ENCODE data around the gene SLC38A10. TPM values are rescaled to one million over a fixed set of nuclear protein-coding genes. Genes with fewer than 3 reads are reported as not detected.

The SLC38A10 gene
- polyA plus RNA-seq, 1 donor (not counting 4 experiments of a cell fraction or from before 2014, with no cell fraction given), result 16.8 TPM

GRCh38 chr17:81329927-81330883, 35.1 kb upstream of the SLC38A10 start:
- Histone ChIP-seq H3K79me2 (ENCODE audit: control insufficient read depth, insufficient read depth, low read length) (no peaks in the 10 kb centered on the region), H3K4me3 (ENCODE audit: control insufficient read depth in 2 of 3, extremely low read depth in 1 of 3, insufficient read depth in 2 of 3, low read depth in 1 of 3, low read length in 3 of 3) (peak overlapping the region; percentile 10 to 60 (median 46)), H3K9me1 (ENCODE audit: control insufficient read depth, extremely low read depth, insufficient read depth, low read length) (no peaks in the 10 kb centered on the region), H3K9me3 (ENCODE audit: control insufficient read depth, low read depth, low read length) (no peaks in the 10 kb centered on the region), H2AFZ (ENCODE audit: control insufficient read depth, low read length) (peak overlapping the region; percentile 33), H3K4me1 (ENCODE audit: control insufficient read depth, extremely low read depth, insufficient read depth, low read length) (peaks cover 28% of the 10 kb centered on the region), H3K27me3 (ENCODE audit: control insufficient read depth, extremely low read depth, insufficient read depth, low read length) (peaks cover 18% of the 10 kb centered on the region), H3K9ac (ENCODE audit: control insufficient read depth, extremely low read depth, insufficient read depth, low read length) (peak overlapping the region; percentile 88), H3K27ac (ENCODE audit: control insufficient read depth, insufficient read depth, low read length) (peak overlapping the region; percentile 97), H3K4me2 (ENCODE audit: control insufficient read depth, extremely low read depth, insufficient read depth, low read depth, low read length) (peak overlapping the region; percentile 78), H4K20me1 (ENCODE audit: control insufficient read depth, extremely low read depth, insufficient read depth, low read length) (no peaks in the 10 kb centered on the region), H3K36me3 (ENCODE audit: control insufficient read depth in 2 of 2, extremely low read depth in 1 of 2, insufficient read depth in 2 of 2, low read length in 2 of 2) (no peaks in the 10 kb centered on the region)
- DNase-seq (ENCODE audit: low read depth, low spot score) (no peak), FAIRE-seq (no peak)
- dilution Hi-C loops (cut with MboI; ENCODE audit: extremely low pct_ligation_motif_present, low sequenced_read_pairs), result no loop called here
- TF ChIP-seq EZH2 (IDR thresholded peaks at IDR 0.05; ENCODE audit: low read length) (no peak), CTCF (optimal IDR thresholded peaks at IDR 0.05 in 1 of 3, IDR thresholded peaks at IDR 0.05 in 1 of 3, conservative IDR thresholded peaks at IDR 0.05 in 1 of 3; ENCODE audit: extremely low read depth in 1 of 3, insufficient read depth in 2 of 3, low read length in 3 of 3) (peak; percentile 32 to 58 (median 41))

- TF ChIP-seq EZH2 (IDR thresholded peaks at IDR 0.05; ENCODE audit: low read length), result no peak
- TF ChIP-seq CTCF (optimal IDR thresholded peaks at IDR 0.05 in 1 of 3, IDR thresholded peaks at IDR 0.05 in 1 of 3, conservative IDR thresholded peaks at IDR 0.05 in 1 of 3; ENCODE audit: extremely low read depth in 1 of 3, insufficient read depth in 2 of 3, low read length in 3 of 3), result no peak
- DNase-seq (ENCODE audit: low read depth, low spot score) (peak; percentile 94), FAIRE-seq (peak; percentile 91)
- no peaks in the 10 kb centered on the region for H4K20me1 ChIP-seq (ENCODE audit: control insufficient read depth, extremely low read depth, insufficient read depth, low read length)
- H3K79me2 ChIP-seq (ENCODE audit: control insufficient read depth, insufficient read depth, low read length), result no peaks in the 10 kb centered on the region
- H3K4me1 ChIP-seq (ENCODE audit: control insufficient read depth, extremely low read depth, insufficient read depth, low read length), result peaks cover 28% of the 10 kb centered on the region
- H3K4me3 ChIP-seq (ENCODE audit: control insufficient read depth in 2 of 3, extremely low read depth in 1 of 3, insufficient read depth in 2 of 3, low read depth in 1 of 3, low read length in 3 of 3), result peak overlapping the region; percentile 25 to 70 (median 70)
- H3K9ac ChIP-seq (ENCODE audit: control insufficient read depth, extremely low read depth, insufficient read depth, low read length), result peak overlapping the region; percentile 88
- no peaks in the 10 kb centered on the region for H3K36me3 ChIP-seq (ENCODE audit: control insufficient read depth in 2 of 2, extremely low read depth in 1 of 2, insufficient read depth in 2 of 2, low read length in 2 of 2)
- no peaks in the 10 kb centered on the region for H3K9me3 ChIP-seq (ENCODE audit: control insufficient read depth, low read depth, low read length)
- H2AFZ ChIP-seq (ENCODE audit: control insufficient read depth, low read length), result peak overlapping the region; percentile 70
- dilution Hi-C loops (cut with MboI; ENCODE audit: extremely low pct_ligation_motif_present, low sequenced_read_pairs), result no loop called here
- H3K4me2 ChIP-seq (ENCODE audit: control insufficient read depth, extremely low read depth, insufficient read depth, low read depth, low read length), result peak overlapping the region; percentile 78
- H3K9me1 ChIP-seq (ENCODE audit: control insufficient read depth, extremely low read depth, insufficient read depth, low read length), result no peaks in the 10 kb centered on the region
- peak overlapping the region; percentile 97 for H3K27ac ChIP-seq (ENCODE audit: control insufficient read depth, insufficient read depth, low read length)
- peaks cover 9% of the 10 kb centered on the region for H3K27me3 ChIP-seq (ENCODE audit: control insufficient read depth, extremely low read depth, insufficient read depth, low read length)
Observed at GRCh38 chr17:81328978-81329926, 34.1 kb upstream of the SLC38A10 start.
